GM12878 (cell line): ENCODE results near the gene TMEM237. TPM values are rescaled to one million over a fixed set of nuclear protein-coding genes. Genes with fewer than 3 reads are reported as not detected.

ENCODE experiments used
- EGR1 ChIP-seq, 2 experiments: IDR thresholded peaks; 1 replicate in 1 of 2; 2 replicates in 1 of 2; pipeline ENCODE4 v1.6.1; 2011 to 2012; ENCODE audit warnings: low read depth in 2 of 2, low read length in 2 of 2, borderline replicate concordance in 1 of 2, mild to moderate bottlenecking in 1 of 2, moderate library complexity in 1 of 2
- KLF5 ChIP-seq: fragments of 450-650 bp; IDR thresholded peaks from 2 replicates; pipeline ENCODE4 v1.6.1; 2014; ENCODE audit warnings: mild to moderate bottlenecking; ENCODE audit not compliant: partially characterized antibody
- LARP7 ChIP-seq: fragments of 450-650 bp; IDR thresholded peaks from 2 replicates; pipeline ENCODE4 v1.6.1; 2017; ENCODE audit warnings: mild to moderate bottlenecking
- MEF2A ChIP-seq: IDR thresholded peaks from 2 replicates; pipeline ENCODE4 v1.6.1; 2011; ENCODE audit warnings: low read depth, mild to moderate bottlenecking, low read length, moderate library complexity; ENCODE audit not compliant: insufficient read depth
- SMARCA5 ChIP-seq: fragments of 450-650 bp; IDR thresholded peaks from 2 replicates; pipeline ENCODE4 v1.6.1; 2017; ENCODE audit warnings: mild to moderate bottlenecking
- polyA plus RNA-seq, 11 experiments: library from polyadenylated mRNA; depleted of rRNA in 4 of 11; unstranded in 6 of 11; stranded (reverse) in 5 of 11; fragments of >200 nt; fragmentation: Nextera tagmentation in 4 of 11; fragmentation: Illumina TruSeq in 1 of 11; extraction: Ambion mirVana in 4 of 11; extraction: Trizol in 1 of 11; gene quantifications; 1 replicate in 1 of 11; 2 replicates in 10 of 11; pipeline versions ENCODE4 v1.2.1 to v1.2.3, GENCODE V29; 2011 to 2016; ENCODE audit warnings: inconsistent platforms in 2 of 11, missing spikeins in 2 of 11, low read depth in 1 of 11
- total RNA-seq, 4 experiments: library from RNA; depleted of rRNA in 3 of 4; stranded (reverse); fragments of >200 nt in 3 of 4; fragmentation: Illumina TruSeq in 1 of 4; extraction: Trizol in 1 of 4; gene quantifications; 2 replicates each; pipeline versions ENCODE4 v1.2.1 to v1.2.3, GENCODE V29; 2013 to 2021
- TF ChIP-seq, protein P1 (sequence below): fragments of 450-650 bp; IDR thresholded peaks from 2 replicates; pipeline ENCODE4 v1.6.1; 2017; ENCODE audit warnings: mild to moderate bottlenecking, moderate library complexity
- TF ChIP-seq, protein P2 (sequence below), 3 experiments: IDR thresholded peaks in 2 of 3; conservative IDR thresholded peaks in 1 of 3; 2 replicates each; pipeline ENCODE4 v1.5.1; 2011; ENCODE audit warnings: low read depth in 3 of 3, low read length in 3 of 3, mild to moderate bottlenecking in 3 of 3, control low read depth in 2 of 3, moderate library complexity in 2 of 3, inconsistent platforms in 1 of 3, mixed read lengths in 1 of 3; ENCODE audit not compliant: control insufficient read depth in 2 of 3, insufficient read depth in 1 of 3; ENCODE audit errors: extremely low read depth in 1 of 3

TMEM237 gene
- total and polyA plus RNA-seq, 10 of the 15 experiments (the other 5 are each of a cell fraction or from before 2014, with no cell fraction given), result 15.0 to 43.7 (median 29.3) TPM

DNA sequence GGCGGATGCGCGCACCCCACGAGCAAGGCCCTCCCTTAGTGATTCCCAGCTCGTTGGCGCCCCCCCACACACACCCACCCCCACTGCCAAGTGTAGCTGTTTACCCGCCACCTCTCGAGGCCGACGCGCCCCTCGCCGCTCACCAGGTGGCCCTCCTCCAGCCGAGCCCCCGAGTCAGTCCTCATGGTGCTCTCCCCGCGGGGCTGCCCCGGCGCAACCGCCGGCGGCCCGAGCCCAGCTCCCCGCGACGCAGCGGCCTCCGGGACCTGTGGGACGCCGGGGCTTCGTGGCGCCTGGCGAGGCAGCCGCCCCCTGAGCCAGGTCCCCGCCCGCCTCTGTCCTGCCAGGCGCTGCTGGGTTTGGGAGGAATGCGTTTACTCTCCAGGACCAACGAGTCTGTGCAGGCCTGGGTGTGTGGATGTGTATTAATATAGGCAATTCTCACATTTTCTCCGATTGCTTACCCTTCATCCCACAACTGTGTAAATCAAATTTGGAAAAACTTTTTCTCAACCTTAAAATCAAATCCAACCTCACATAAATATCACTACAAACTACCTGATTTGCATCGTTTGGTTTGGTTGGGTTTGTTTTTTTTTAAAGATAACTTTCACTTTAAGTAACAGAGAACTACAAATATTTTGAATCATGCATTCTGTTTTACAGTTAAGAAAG lies at the start of gene TMEM237 (continued):
- TF ChIP-seq, protein P1, sequence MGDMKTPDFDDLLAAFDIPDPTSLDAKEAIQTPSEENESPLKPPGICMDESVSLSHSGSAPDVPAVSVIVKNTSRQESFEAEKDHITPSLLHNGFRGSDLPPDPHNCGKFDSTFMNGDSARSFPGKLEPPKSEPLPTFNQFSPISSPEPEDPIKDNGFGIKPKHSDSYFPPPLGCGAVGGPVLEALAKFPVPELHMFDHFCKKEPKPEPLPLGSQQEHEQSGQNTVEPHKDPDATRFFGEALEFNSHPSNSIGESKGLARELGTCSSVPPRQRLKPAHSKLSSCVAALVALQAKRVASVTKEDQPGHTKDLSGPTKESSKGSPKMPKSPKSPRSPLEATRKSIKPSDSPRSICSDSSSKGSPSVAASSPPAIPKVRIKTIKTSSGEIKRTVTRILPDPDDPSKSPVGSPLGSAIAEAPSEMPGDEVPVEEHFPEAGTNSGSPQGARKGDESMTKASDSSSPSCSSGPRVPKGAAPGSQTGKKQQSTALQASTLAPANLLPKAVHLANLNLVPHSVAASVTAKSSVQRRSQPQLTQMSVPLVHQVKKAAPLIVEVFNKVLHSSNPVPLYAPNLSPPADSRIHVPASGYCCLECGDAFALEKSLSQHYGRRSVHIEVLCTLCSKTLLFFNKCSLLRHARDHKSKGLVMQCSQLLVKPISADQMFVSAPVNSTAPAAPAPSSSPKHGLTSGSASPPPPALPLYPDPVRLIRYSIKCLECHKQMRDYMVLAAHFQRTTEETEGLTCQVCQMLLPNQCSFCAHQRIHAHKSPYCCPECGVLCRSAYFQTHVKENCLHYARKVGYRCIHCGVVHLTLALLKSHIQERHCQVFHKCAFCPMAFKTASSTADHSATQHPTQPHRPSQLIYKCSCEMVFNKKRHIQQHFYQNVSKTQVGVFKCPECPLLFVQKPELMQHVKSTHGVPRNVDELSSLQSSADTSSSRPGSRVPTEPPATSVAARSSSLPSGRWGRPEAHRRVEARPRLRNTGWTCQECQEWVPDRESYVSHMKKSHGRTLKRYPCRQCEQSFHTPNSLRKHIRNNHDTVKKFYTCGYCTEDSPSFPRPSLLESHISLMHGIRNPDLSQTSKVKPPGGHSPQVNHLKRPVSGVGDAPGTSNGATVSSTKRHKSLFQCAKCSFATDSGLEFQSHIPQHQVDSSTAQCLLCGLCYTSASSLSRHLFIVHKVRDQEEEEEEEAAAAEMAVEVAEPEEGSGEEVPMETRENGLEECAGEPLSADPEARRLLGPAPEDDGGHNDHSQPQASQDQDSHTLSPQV, result no peak
- TF ChIP-seq SMARCA5 (0 out of 2 replicates have a peak, but pooled peaks have one; percentile 25), LARP7 (0 out of 2 replicates have a peak, but pooled peaks have one; percentile 16), KLF5 (no peak), MEF2A (no peak), EGR1 (IDR thresholded peaks at IDR 0.05; ENCODE audit: borderline replicate concordance in 1 of 2, low read depth in 2 of 2, low read length in 2 of 2) (0 out of 3 replicates have a peak, but pooled peaks of 1 of the 2 experiments have one; percentile 17)
- TF ChIP-seq, protein P2, sequence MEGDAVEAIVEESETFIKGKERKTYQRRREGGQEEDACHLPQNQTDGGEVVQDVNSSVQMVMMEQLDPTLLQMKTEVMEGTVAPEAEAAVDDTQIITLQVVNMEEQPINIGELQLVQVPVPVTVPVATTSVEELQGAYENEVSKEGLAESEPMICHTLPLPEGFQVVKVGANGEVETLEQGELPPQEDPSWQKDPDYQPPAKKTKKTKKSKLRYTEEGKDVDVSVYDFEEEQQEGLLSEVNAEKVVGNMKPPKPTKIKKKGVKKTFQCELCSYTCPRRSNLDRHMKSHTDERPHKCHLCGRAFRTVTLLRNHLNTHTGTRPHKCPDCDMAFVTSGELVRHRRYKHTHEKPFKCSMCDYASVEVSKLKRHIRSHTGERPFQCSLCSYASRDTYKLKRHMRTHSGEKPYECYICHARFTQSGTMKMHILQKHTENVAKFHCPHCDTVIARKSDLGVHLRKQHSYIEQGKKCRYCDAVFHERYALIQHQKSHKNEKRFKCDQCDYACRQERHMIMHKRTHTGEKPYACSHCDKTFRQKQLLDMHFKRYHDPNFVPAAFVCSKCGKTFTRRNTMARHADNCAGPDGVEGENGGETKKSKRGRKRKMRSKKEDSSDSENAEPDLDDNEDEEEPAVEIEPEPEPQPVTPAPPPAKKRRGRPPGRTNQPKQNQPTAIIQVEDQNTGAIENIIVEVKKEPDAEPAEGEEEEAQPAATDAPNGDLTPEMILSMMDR (IDR thresholded peaks at IDR 0.05 in 2 of 3, conservative IDR thresholded peaks at IDR 0.05 in 1 of 3; ENCODE audit: control insufficient read depth in 2 of 3, extremely low read depth in 1 of 3, insufficient read depth in 1 of 3, low read depth in 3 of 3, low read length in 3 of 3), result 0 out of 6 replicates have a peak, but pooled peaks of 2 of the 3 experiments have one; percentile 11 to 15
